ENCODE data around the gene ELSPBP1.
"Not testable (repeated sequence)": the region's sequence is repeated elsewhere in the genome, so short reads cannot be mapped to it uniquely, and the experiment has no call there.

Gene ELSPBP1

DNA sequence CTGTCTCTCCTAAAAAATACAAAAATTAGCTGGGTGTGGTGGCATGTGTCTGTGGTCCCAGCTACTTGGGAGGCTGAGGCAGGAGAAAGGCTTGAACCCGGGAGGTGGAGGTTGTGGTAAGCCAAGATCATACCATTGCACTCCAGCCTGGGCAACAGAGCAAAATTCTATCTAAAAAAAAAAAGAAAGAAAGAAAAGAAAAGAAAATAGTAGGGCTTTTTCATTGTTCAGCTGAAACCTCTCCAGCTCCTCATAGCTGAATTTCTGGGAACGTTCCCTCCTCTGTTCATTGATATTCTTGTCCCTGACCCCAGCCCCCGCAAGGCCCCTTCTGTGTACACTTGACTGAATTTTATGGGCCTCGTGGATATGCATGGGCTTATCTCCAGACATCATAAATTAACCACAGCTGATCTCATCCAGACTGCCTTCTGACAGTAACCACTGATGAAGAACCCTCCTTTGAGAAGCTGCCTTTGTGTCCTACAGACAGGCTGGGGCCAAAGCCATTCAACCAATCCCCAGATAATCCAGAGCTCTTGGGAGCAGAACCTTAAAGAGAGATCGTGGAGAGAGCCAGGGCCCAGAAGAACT lies at the start of gene ELSPBP1:
Gene ELSPBP1 (plus strand): TSS at position 424 of the 594 bp plus-strand sequence. CDS start 14,036 bp downstream, outside the sequence.
- in situ Hi-C loops (cut with MboI; ENCODE audit: low pct_unique_long_range_greater_than_20kb, low sequenced_read_pairs): no loop called here
- DNase-seq: peak; percentile 80

GRCh38 chr19:47949852-47950521 lies 44.4 kb upstream of the ELSPBP1 start:
- in situ Hi-C loops (cut with MboI; ENCODE audit: low pct_unique_long_range_greater_than_20kb, low sequenced_read_pairs): loop anchor here (25.0 kb wide), 1 partner anchor 162 kb away; the partner anchor contains the start of gene PLA2G4C
- not testable (repeated sequence) for DNase-seq

DNA sequence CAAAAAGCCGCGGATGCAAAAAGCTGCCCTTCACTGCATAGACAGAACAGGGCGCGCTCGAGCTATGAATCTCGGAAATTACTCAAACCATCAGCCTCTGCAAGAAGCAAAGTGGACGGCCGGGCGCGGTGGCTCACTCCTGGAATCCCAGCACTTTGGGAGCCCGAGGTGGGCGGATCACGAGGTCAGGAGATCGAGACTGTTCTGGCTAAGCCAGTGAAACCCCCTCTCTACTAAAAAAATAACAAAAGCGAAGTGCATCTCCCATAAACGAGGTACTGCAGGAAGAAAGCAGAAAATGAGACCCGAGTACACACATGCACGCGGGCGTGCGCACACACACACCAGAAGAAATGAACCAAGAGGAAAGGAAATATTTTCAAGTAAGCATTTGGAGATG lies 42.3 kb upstream of the ELSPBP1 start:
- in situ Hi-C loops (cut with MboI; ENCODE audit: low pct_unique_long_range_greater_than_20kb, low sequenced_read_pairs): loop anchor here (25.0 kb wide), 1 partner anchor 160 kb away; the partner anchor contains the start of gene PLA2G4C
- not testable (repeated sequence) for DNase-seq

DNA sequence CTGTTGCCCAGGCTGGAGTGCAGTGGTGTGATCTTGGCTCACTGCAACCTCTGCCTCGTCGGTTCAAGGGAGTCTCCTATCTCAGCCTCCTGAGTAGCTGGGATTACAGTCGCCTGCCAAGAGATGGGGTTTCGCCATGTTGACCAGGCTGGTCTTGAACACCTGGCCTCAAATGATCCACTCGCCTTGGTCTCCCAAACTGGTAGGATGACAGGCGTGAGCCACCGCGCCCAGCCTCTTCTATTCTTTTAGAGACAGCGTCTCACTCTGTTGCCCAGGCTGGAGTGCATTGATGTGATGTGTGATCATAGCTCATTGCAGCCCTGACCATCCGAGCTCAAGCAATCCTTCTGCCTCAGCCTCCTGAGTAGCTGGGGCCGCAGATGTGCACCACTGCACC lies 38.5 kb upstream of the ELSPBP1 start:
- in situ Hi-C loops (cut with MboI; ENCODE audit: low pct_unique_long_range_greater_than_20kb, low sequenced_read_pairs): loop anchor here (25.0 kb wide), 1 partner anchor 156 kb away; the partner anchor contains the start of gene PLA2G4C
- DNase-seq: not testable (repeated sequence)

GRCh38 chr19:47973529-47973928 lies 20.9 kb upstream of the ELSPBP1 start:
- in situ Hi-C loops (cut with MboI; ENCODE audit: low pct_unique_long_range_greater_than_20kb, low sequenced_read_pairs): loop anchor here (25.0 kb wide), 1 partner anchor 139 kb away; the partner anchor contains the start of gene PLA2G4C

GRCh38 chr19:47991191-47991808 lies 3.1 kb upstream of the ELSPBP1 start:
- in situ Hi-C loops (cut with MboI; ENCODE audit: low pct_unique_long_range_greater_than_20kb, low sequenced_read_pairs): no loop called here
- peak; percentile 3 for DNase-seq

More at GRCh38 chr19:47973529-47973928, 20.9 kb upstream of the ELSPBP1 start:
- no peak for DNase-seq

GRCh38 chr19:47992070-47992469 lies 2.4 kb upstream of the ELSPBP1 start, which contains the start of gene BSPH1:
TSS of gene BSPH1 (minus strand) at chr19:47992170. CDS start at chr19:47992081, 89 bp downstream.
- in situ Hi-C loops (cut with MboI; ENCODE audit: low pct_unique_long_range_greater_than_20kb, low sequenced_read_pairs): no loop called here
- DNase-seq: no peak

DNA sequence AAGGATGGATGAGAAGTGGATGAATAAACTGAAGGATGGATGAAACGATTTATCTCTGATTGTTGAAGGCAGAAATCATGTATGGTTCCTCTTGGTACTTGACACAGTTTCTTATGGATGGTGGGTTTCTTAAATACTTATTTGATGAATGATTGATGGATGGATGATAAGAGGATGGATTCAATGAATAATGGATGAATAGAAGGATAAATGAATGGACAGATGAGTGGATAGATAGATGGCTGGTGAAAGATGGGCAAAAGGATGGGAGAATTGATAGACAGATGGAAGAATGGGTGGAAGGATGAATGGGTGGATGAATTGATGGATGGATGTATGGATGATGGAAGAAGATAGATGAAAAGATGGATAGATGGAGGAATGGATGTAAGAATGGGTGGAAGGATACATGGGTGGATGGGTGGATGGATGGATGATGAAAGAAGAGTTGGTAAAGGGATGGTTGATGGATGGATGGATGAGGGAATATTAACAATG lies 1.8 kb downstream of the ELSPBP1 start:
- DNase-seq: no peak
- in situ Hi-C loops (cut with MboI; ENCODE audit: low pct_unique_long_range_greater_than_20kb, low sequenced_read_pairs): no loop called here

DNA sequence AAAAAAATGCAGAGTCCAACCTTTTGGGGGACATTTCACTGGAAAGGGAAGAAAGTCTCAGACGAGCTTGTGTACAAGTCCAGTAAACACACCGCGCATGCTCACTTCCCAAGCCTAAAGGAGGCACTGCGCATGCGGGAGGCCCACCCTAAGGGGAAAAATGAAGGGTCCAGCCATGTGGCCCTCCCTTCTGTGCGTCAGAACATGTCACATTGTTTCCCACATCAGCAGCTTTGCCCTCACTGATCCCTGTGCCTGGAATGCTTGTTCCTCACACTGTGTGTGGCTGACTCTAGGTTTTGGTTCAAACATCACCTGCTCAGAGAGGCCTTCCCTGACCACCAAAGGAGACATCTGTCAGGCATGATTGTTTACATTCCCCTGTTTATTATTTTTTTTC lies 4.4 kb downstream of the ELSPBP1 start:
- DNase-seq: no peak
- in situ Hi-C loops (cut with MboI; ENCODE audit: low pct_unique_long_range_greater_than_20kb, low sequenced_read_pairs): no loop called here

DNA sequence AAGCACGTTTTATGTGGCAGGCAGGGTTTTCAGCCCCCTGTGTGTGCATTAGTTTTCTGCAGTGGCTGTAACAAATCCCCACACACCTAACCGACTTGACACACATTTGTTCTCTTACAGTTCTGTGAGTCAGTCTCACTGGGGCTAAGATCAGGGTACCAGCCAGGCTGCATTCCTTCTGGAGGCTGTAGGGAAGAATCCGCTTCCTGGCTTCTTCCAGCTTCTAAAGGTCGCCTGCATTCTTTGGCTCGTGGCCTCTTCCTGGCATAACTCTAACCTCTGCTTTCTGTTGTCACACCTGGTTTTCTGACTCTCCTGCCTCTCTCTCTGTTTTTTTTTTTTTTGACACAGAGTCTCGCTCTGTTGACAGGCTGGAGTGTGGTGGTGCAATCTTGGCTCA lies 6.4 kb downstream of the ELSPBP1 start:
- in situ Hi-C loops (cut with MboI; ENCODE audit: low pct_unique_long_range_greater_than_20kb, low sequenced_read_pairs): no loop called here
- DNase-seq: no peak

DNA sequence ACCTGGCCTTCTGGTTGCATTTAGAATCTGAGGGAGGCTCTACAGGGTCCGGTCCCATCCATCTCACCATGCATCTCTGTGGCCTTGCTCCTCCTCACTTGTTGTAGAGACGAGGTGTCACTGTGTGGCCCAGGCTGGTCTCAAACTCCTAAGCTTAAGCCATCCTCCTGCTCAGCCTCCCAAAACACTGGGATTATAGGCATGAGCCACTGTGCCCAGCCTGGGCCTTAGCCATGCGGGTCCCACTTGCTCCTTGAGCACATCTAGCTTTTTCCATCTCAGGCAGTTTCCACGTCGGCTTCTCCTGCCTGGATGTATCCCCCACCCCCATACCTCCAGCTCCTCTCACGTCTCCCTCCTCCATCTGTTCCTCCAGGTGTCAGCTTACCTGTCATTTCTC lies 9.8 kb downstream of the ELSPBP1 start:
- in situ Hi-C loops (cut with MboI; ENCODE audit: low pct_unique_long_range_greater_than_20kb, low sequenced_read_pairs): no loop called here
- DNase-seq: no peak

GRCh38 chr19:48006762-48007161 lies 12.3 kb downstream of the ELSPBP1 start:
- no peak for DNase-seq
- in situ Hi-C loops (cut with MboI; ENCODE audit: low pct_unique_long_range_greater_than_20kb, low sequenced_read_pairs): no loop called here

DNA sequence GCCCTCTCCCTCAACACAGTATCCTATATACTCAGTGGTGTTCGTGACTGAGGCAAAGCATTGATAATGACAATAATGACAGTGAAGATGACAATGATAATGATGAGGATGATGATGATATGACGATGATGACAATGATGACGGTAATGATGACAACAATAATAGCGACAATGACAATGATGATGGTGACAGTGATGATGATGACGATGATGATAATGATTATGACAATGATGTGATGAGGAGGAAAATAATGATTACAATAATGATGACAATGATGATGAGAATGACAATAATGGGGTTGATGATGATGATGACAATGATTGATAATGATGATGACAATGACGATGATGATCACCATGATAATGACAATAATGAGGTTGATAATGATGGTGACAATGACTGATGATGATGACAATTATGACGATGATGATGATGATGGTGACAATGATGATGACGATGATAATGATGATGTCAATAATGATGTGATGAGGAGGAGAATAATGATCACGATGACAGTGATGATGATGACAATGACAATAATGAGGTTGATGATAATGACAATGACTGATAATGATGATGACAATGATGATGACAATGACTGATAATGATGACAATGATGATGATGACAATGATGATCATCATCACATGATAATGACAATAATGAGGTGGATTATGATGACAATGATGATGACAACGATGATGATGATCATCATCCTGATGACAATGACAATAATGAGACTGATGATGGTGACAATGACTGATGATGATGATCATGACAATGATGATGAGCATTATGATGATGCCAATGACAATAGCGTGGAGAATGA lies 16.7 kb downstream of the ELSPBP1 start:
- DNase-seq: no peak
- in situ Hi-C loops (cut with MboI; ENCODE audit: low pct_unique_long_range_greater_than_20kb, low sequenced_read_pairs): no loop called here

DNA sequence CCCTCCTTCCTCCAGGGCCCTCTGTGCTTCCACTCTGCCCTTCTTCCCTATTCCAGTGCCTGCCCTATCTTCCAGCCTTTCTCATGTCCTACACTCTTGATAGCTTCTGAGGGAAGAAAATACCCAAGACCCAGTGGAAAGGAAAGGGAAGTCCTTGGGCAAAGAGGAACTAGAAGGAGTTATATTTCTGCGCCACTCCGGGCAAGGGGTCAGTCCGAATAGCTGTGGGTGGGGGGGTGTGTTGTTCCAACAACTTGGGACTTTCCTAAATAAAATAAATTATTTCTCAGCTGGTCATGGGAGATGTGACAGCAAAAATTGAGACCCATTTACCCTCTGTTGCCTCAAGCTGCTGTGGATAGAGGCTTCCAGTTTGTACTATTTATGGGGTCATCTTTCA lies 26.3 kb downstream of the ELSPBP1 start:
- in situ Hi-C loops (cut with MboI; ENCODE audit: low pct_unique_long_range_greater_than_20kb, low sequenced_read_pairs): no loop called here

DNA sequence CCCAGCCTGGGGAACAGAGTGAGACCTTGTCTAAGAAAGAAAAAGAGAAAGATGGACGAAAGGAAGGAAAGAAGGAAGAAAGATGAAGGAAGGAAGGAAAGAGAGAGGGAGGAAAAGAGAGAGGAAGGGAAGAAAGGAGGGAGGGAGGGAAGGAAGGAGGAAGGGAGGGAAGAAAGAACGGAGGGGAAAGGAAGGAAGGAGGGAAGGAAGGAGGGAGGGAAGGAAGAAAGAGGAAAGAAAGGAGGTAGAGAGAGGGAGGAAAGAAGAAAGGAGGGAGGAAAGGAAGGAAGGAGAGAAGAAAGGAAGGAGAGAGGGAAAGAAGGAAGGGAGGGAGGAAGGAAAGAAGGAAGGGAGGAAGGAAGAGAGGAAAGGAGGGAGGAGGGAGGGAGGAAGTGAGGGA lies 28.6 kb downstream of the ELSPBP1 start:
- DNase-seq: no peak
- in situ Hi-C loops (cut with MboI; ENCODE audit: low pct_unique_long_range_greater_than_20kb, low sequenced_read_pairs): no loop called here

More for the DNA sequence above, 26.3 kb downstream of the ELSPBP1 start:
- no peak for DNase-seq

DNA sequence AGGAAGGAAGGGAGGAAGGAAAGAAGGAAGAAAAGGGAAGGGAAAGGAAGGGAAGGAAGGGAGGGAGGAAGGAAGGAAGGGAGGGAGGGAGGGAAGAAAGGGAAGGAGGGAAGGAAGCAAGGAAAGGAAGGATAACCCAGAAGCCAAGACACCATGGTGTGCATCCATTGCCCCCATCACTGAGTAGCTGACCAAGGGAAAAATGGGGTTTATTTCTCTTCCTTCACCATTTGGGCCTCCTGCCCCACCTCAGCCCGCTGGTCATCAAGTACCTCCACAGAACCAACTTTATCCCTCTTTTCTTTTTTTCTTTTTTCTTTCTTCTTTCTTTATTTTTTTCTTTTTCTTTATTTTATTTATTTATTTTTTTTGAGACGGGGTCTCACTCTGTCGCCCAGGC lies 29.1 kb downstream of the ELSPBP1 start:
- DNase-seq: no peak
- in situ Hi-C loops (cut with MboI; ENCODE audit: low pct_unique_long_range_greater_than_20kb, low sequenced_read_pairs): no loop called here

- in situ Hi-C loops (cut with MboI; ENCODE audit: low pct_unique_long_range_greater_than_20kb, low sequenced_read_pairs): no loop called here
These were observed 31.0 kb downstream of the ELSPBP1 start for GRCh38 chr19:48025480-48025879.

DNA sequence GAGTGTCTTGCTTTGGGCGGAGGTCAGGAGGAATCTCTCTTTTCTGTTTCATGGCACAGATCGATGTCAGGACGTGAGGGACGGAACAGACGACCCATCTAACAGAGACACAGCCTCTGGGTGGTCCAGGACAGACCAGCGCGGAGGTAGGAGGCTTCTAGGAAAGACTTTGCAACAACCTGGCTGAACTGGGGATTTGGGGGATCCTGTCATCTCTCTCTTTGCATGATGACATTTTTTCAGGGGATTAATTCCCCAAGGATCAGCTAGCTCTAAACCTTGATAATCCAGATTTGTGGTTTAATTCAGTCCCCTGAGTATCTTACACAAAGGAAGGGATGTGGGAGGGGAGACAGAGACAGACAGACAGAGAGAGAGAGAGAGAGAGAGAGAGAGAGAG lies 35.0 kb downstream of the ELSPBP1 start:
- DNase-seq: no peak
- in situ Hi-C loops (cut with MboI; ENCODE audit: low pct_unique_long_range_greater_than_20kb, low sequenced_read_pairs): no loop called here

More at GRCh38 chr19:48025480-48025879, 31.0 kb downstream of the ELSPBP1 start:
- DNase-seq: no peak

DNA sequence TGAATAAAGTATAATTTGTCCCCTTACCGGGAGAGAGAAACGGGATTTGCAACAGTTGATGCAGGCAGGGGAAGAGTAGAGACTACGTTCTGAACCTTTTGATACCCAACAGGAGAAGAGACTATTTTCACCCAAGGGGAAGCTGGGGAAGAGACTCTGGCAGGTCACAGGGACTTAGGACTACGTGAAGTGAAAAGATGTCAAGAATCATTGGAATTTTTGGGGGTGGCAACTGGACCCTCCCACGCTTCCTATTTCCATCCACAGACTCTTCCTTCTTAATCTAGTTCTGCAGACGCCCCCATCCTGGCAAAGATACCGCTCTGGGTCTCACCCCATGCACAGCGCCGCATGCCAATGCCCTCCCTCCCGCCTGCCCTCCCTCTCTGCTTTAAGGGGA lies 35.6 kb downstream of the ELSPBP1 start:
- in situ Hi-C loops (cut with MboI; ENCODE audit: low pct_unique_long_range_greater_than_20kb, low sequenced_read_pairs): no loop called here
- no peak for DNase-seq

Measured in KBM-7 (cell line).